Tibial nerve (tissue), 3 donors: ENCODE measurements around the gene IRS1.

ENCODE experiments used
- POLR2A ChIP-seq, 2 donors: fragments of 450-650 bp; IDR thresholded peaks; one replicate each; pipeline ENCODE4 v1.6.1; 2017; ENCODE audit warnings: antibody characterized with exemption in 2 of 2, mild to moderate bottlenecking in 2 of 2, moderate library complexity in 2 of 2
- TF ChIP-seq, protein P1 (sequence below), 5 experiments: fragments of 200-600 bp in 3 of 5; fragments of 450-650 bp in 2 of 5; sonication (generic) in 3 of 5; IDR thresholded peaks; one replicate each; pipeline ENCODE4 v1.5.1; 2016 to 2019; ENCODE audit warnings: antibody characterized with exemption in 5 of 5, mild to moderate bottlenecking in 3 of 5, moderate library complexity in 2 of 5

DNA sequence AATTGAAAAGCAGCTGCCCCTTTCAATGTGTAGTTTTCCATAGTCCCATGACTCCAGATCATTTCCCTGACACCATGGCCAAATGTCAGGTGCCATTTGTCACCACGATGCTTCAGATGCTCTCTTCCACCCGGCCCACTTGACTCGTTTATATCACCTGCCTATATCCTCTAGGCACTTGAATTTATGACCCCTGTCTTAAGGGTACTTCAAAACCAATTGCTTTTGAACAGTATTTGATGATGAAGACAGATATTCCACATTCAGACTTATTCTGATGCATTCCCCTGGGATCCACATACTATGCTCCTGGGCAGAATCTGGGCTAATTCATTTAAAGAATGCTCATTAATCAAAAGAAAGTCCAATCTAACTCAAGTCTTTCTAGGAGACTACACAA is 19.3 kb upstream of the IRS1 start:
- TF ChIP-seq, protein P1, sequence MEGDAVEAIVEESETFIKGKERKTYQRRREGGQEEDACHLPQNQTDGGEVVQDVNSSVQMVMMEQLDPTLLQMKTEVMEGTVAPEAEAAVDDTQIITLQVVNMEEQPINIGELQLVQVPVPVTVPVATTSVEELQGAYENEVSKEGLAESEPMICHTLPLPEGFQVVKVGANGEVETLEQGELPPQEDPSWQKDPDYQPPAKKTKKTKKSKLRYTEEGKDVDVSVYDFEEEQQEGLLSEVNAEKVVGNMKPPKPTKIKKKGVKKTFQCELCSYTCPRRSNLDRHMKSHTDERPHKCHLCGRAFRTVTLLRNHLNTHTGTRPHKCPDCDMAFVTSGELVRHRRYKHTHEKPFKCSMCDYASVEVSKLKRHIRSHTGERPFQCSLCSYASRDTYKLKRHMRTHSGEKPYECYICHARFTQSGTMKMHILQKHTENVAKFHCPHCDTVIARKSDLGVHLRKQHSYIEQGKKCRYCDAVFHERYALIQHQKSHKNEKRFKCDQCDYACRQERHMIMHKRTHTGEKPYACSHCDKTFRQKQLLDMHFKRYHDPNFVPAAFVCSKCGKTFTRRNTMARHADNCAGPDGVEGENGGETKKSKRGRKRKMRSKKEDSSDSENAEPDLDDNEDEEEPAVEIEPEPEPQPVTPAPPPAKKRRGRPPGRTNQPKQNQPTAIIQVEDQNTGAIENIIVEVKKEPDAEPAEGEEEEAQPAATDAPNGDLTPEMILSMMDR (IDR thresholded peaks at IDR 0.05) = no peak
- no peak for TF ChIP-seq POLR2A (IDR thresholded peaks at IDR 0.05)
